ENCODE results near the gene TTBK2.

GRCh38 chr15:42724276-42724675, 196.3 kb downstream of the TTBK2 start:
- TF ChIP-seq CTCF (IDR thresholded peaks at IDR 0.05) (no peak), EZH2 (IDR thresholded peaks at IDR 0.05; ENCODE audit: borderline replicate concordance, insufficient read depth, low read depth, low read length, poor library complexity, severe bottlenecking) (no peak)

All from B cell (primary cell).